Common myeloid progenitor, CD34-positive (primary cell): ENCODE data around the gene IRF5.

Source experiments
- CTCF ChIA-PET: fragments of 350-600 bp; sonication (Branson Sonifier 250); formaldehyde crosslinking; loops from one replicate; lab custom pipeline; 2021; ENCODE audit warnings: antibody characterized with exemption; lab: Charles Lee
- POLR2A ChIA-PET: fragments of 350-600 bp; sonication (Branson Sonifier 250); formaldehyde crosslinking; loops from one replicate; lab custom pipeline; 2021; ENCODE audit warnings: antibody characterized with exemption; lab: Charles Lee
- DNase-seq, 3 donors: peaks; one replicate each; pipeline versions ENCODE4 v3.0.0 to v3.0.0-alpha.2; 2013
- H3K27ac ChIP-seq, 2 experiments: 1 replicate in 1 of 2; 2 replicates in 1 of 2; pipeline ENCODE4 v1.7.0; 2013; ENCODE audit warnings: inconsistent platforms in 2 of 2, low read length in 2 of 2, mild to moderate bottlenecking in 2 of 2, low read depth in 1 of 2, moderate library complexity in 1 of 2; ENCODE audit not compliant: severe bottlenecking in 2 of 2, insufficient read depth in 1 of 2, poor library complexity in 1 of 2
- H3K27me3 ChIP-seq, 5 experiments: replicated peaks in 2 of 5; 1 replicate in 3 of 5; 2 replicates in 2 of 5; pipeline versions ENCODE4 v1.6.1 to v1.7.0; 2013; ENCODE audit warnings: low read length in 4 of 5, mild to moderate bottlenecking in 2 of 5, moderate library complexity in 2 of 5, inconsistent platforms in 1 of 5; ENCODE audit not compliant: insufficient read depth in 5 of 5, control insufficient read depth in 4 of 5
- H3K36me3 ChIP-seq, 4 experiments: 1 replicate in 2 of 4; 2 replicates in 2 of 4; pipeline versions ENCODE4 v1.6.1 to v1.7.0; 2013; ENCODE audit warnings: low read length in 3 of 4, control low read depth in 1 of 4, mild to moderate bottlenecking in 1 of 4; ENCODE audit not compliant: control insufficient read depth in 4 of 4, insufficient read depth in 4 of 4
- H3K4me1 ChIP-seq, 4 experiments: 1 replicate in 3 of 4; 2 replicates in 1 of 4; pipeline versions ENCODE4 v1.6.1 to v1.7.1; 2013; ENCODE audit warnings: low read length in 3 of 4, mild to moderate bottlenecking in 3 of 4, control low read depth in 1 of 4, inconsistent platforms in 1 of 4, moderate library complexity in 1 of 4; ENCODE audit not compliant: control insufficient read depth in 4 of 4, insufficient read depth in 4 of 4; ENCODE audit errors: control extremely low read depth in 1 of 4
- H3K4me3 ChIP-seq, 7 experiments: 1 replicate in 4 of 7; 2 replicates in 3 of 7; pipeline versions ENCODE4 v1.5.1 to v1.7.0; 2013; ENCODE audit warnings: mild to moderate bottlenecking in 7 of 7, low read length in 6 of 7, moderate library complexity in 6 of 7, inconsistent platforms in 2 of 7, low read depth in 2 of 7, control low read depth in 1 of 7; ENCODE audit not compliant: insufficient read depth in 4 of 7, control insufficient read depth in 1 of 7; ENCODE audit errors: extremely low read depth in 1 of 7
- H3K9me3 ChIP-seq, 5 experiments: 1 replicate in 4 of 5; 2 replicates in 1 of 5; pipeline versions ENCODE4 v1.6.1 to v1.7.1; 2013; ENCODE audit warnings: low read length in 4 of 5, mild to moderate bottlenecking in 2 of 5, inconsistent platforms in 1 of 5, low read depth in 1 of 5, moderate library complexity in 1 of 5; ENCODE audit not compliant: control insufficient read depth in 4 of 5, insufficient read depth in 2 of 5; ENCODE audit errors: control extremely low read depth in 1 of 5
- WGBS: methylation state at CpG from one replicate; pipeline ENCODE4 v1.1.5; 2013; ENCODE audit not compliant: insufficient coverage; 5-methylcytosine and 5-hydroxymethylcytosine counted together

Gene IRF5

GRCh38 chr7:128921866-128922440 lies 15.8 kb upstream of the IRF5 start:
- 91% methylated on average over 8 of the region's 9 CpGs for WGBS
- peaks cover 0 to 3% (median 0%) of the 10 kb centered on the region in 4 experiments for H3K4me1 ChIP-seq
- H3K9me3 ChIP-seq = no peaks in the 10 kb centered on the region
- no peak for DNase-seq
- peaks cover 0 to 3% (median 2%) of the 10 kb centered on the region in 5 experiments for H3K27me3 ChIP-seq
- ChIA-PET CTCF (interaction anchor here (0.8 to 2.4 kb wide), 6 partner anchors 8 to 38 kb away, joined by 3 to 7 read pairs (median 3); partner anchors contain the start of gene KCP), POLR2A (no interaction called here)
- no peaks in the 10 kb centered on the region for H3K36me3 ChIP-seq
- H3K4me3 ChIP-seq = no peak overlapping the region
- H3K27ac ChIP-seq = no peak overlapping the region

GRCh38 chr7:128922496-128923410 lies 15.0 kb upstream of the IRF5 start:
- H3K27me3 ChIP-seq = peaks cover 0 to 2% (median 0%) of the 10 kb centered on the region in 5 experiments
- H3K9me3 ChIP-seq = no peaks in the 10 kb centered on the region
- peaks cover 0 to 3% (median 0%) of the 10 kb centered on the region in 4 experiments for H3K4me1 ChIP-seq
- H3K27ac ChIP-seq = no peak overlapping the region
- DNase-seq = no peak
- no peak overlapping the region for H3K4me3 ChIP-seq
- H3K36me3 ChIP-seq = no peaks in the 10 kb centered on the region
- WGBS = over 99% methylated on average over 14 of the region's 16 CpGs
- POLR2A ChIA-PET = no interaction called here
- CTCF ChIA-PET = interaction anchor here (0.9 to 2.4 kb wide), 8 partner anchors 8 to 25 kb away, joined by 3 to 7 read pairs (median 3); partner anchors contain the start of gene KCP

GRCh38 chr7:128923411-128923800 lies 14.3 kb upstream of the IRF5 start:
- POLR2A ChIA-PET = no interaction called here

GRCh38 chr7:128924707-128925588 lies 12.8 kb upstream of the IRF5 start:
- 100% methylated on average over 6 of the region's 8 CpGs for WGBS
- peaks cover 0 to 3% (median 0%) of the 10 kb centered on the region in 4 experiments for H3K4me1 ChIP-seq
- no peak overlapping the region for H3K27ac ChIP-seq
- H3K4me3 ChIP-seq = no peak overlapping the region
- no peaks in the 10 kb centered on the region for H3K27me3 ChIP-seq
- CTCF ChIA-PET = interaction anchor here (2.2 kb wide), 1 partner anchor 8 kb away, joined by 7 read pairs; no protein-coding TSS in a partner anchor
- POLR2A ChIA-PET = no interaction called here
- no peaks in the 10 kb centered on the region for H3K36me3 ChIP-seq
- DNase-seq = no peak
- no peaks in the 10 kb centered on the region for H3K9me3 ChIP-seq

More at GRCh38 chr7:128923411-128923800, 14.3 kb upstream of the IRF5 start:
- no peaks in the 10 kb centered on the region for H3K36me3 ChIP-seq
- peaks cover 0 to 3% (median 0%) of the 10 kb centered on the region in 4 experiments for H3K4me1 ChIP-seq
- no peak overlapping the region for H3K27ac ChIP-seq
- H3K27me3 ChIP-seq = no peaks in the 10 kb centered on the region
- CTCF ChIA-PET = interaction anchor here (0.9 to 2.4 kb wide), 5 partner anchors 10 to 24 kb away, joined by 3 to 7 read pairs (median 4); no protein-coding TSS in a partner anchor
- H3K4me3 ChIP-seq = no peak overlapping the region
- WGBS = 98% methylated on average over 4 of the region's 5 CpGs
- H3K9me3 ChIP-seq = no peaks in the 10 kb centered on the region
- DNase-seq = no peak

GRCh38 chr7:128928159-128928813 lies 9.4 kb upstream of the IRF5 start:
- WGBS = 100% methylated on average over 3 of the region's 8 CpGs
- Histone ChIP-seq H3K4me1 (peaks cover 0 to 14% (median 12%) of the 10 kb centered on the region in 4 experiments), H3K4me3 (no peak overlapping the region), H3K36me3 (no peaks in the 10 kb centered on the region), H3K27ac (no peak overlapping the region), H3K9me3 (no peaks in the 10 kb centered on the region), H3K27me3 (no peaks in the 10 kb centered on the region)
- ChIA-PET CTCF (interaction anchor here (1.5 kb wide), 1 partner anchor 9 kb away, joined by 5 read pairs; the partner anchor contains the start of gene IRF5), POLR2A (no interaction called here)
- no peak for DNase-seq
